Hematopoietic multipotent progenitor cell treated with erythropoietin and hydrocortisone succinate and interleukin-3 and kit ligand, for 15 days (in vitro differentiated cells): ENCODE measurements around the gene INPP5D.
A peak's percentile ranks its signal among the peaks of the same experiment; 100 is the strongest.

ENCODE experiments used
- DNase-seq: peaks from one replicate; pipeline ENCODE4 v3.0.0-alpha.2; 2015; ENCODE audit warnings: low spot score

INPP5D gene

GRCh38 chr2:233236820-233237589 lies 176.9 kb downstream of the INPP5D start:
- DNase-seq = no peak

- no peak for DNase-seq
Observed at GRCh38 chr2:233240897-233241296, 180.8 kb downstream of the INPP5D start.

- no peak for DNase-seq
Observed at GRCh38 chr2:233241803-233242202, 181.7 kb downstream of the INPP5D start.

GRCh38 chr2:233242231-233242927 lies 182.2 kb downstream of the INPP5D start:
- no peak for DNase-seq

- DNase-seq = no peak
Observed at GRCh38 chr2:233243348-233243747, 183.2 kb downstream of the INPP5D start.

- no peak for DNase-seq
Observed at GRCh38 chr2:233244818-233245217, 184.7 kb downstream of the INPP5D start.

- no peak for DNase-seq
Observed at GRCh38 chr2:233245406-233245805, 185.3 kb downstream of the INPP5D start.

- no peak for DNase-seq
Observed at GRCh38 chr2:233247116-233247515, 187.0 kb downstream of the INPP5D start.

- DNase-seq = peak; percentile 47
Observed at GRCh38 chr2:233247744-233248143, 187.6 kb downstream of the INPP5D start.

- DNase-seq = no peak
Observed at GRCh38 chr2:233248999-233249398, 188.9 kb downstream of the INPP5D start.

GRCh38 chr2:233250568-233250967 lies 190.4 kb downstream of the INPP5D start:
- no peak for DNase-seq

GRCh38 chr2:233250985-233251305 lies 190.8 kb downstream of the INPP5D start:
- DNase-seq = no peak

GRCh38 chr2:233251306-233252116 lies 191.4 kb downstream of the INPP5D start, which contains the start of gene ATG16L1:
Gene ATG16L1, plus strand, starts transcription at chr2:233251673. Its CDS starts 155 bp downstream, at chr2:233251828.
- peak; percentile 97 for DNase-seq

GRCh38 chr2:233252227-233252626 lies 192.1 kb downstream of the INPP5D start:
- no peak for DNase-seq

GRCh38 chr2:233255151-233255550 lies 195.0 kb downstream of the INPP5D start:
- DNase-seq = no peak

GRCh38 chr2:233256048-233256447 lies 195.9 kb downstream of the INPP5D start:
- no peak for DNase-seq
